SU-DHL-6 (cell line): ENCODE measurements around the gene IGIP.

Source experiments
- H2AFZ ChIP-seq: fragments of 200-600 bp; sonication (generic); 2 replicates; pipeline ENCODE4 v1.6.1; 2014; ENCODE audit warnings: low read depth, mild to moderate bottlenecking, moderate library complexity, mixed read lengths, antibody characterized with exemption, low read length; ENCODE audit not compliant: severe bottlenecking
- H3F3A ChIP-seq: fragments of 200-600 bp; shearing (Covaris generic); 2 replicates; pipeline ENCODE4 v1.6.0; 2016; ENCODE audit warnings: antibody characterized with exemption, mild to moderate bottlenecking; ENCODE audit not compliant: insufficient read depth
- H3K27ac ChIP-seq: fragments of 200-600 bp; sonication (generic); 2 replicates; pipeline ENCODE4 v1.5.1; 2016; ENCODE audit warnings: low read depth, mild to moderate bottlenecking, low read length, moderate library complexity, mixed read lengths
- H3K27me3 ChIP-seq: fragments of 200-600 bp; sonication (generic), shearing (Covaris generic); 2 replicates; pipeline ENCODE4 v1.6.0; 2014; ENCODE audit warnings: mild to moderate bottlenecking, low read length
- H3K36me3 ChIP-seq: fragments of 200-600 bp; sonication (generic); 2 replicates; pipeline ENCODE4 v1.6.1; 2014; ENCODE audit warnings: mild to moderate bottlenecking, low read length, mixed read lengths
- H3K4me2 ChIP-seq: fragments of 300-600, 200-600 bp; shearing (Covaris generic), sonication (generic); 2 replicates; pipeline ENCODE4 v1.6.0; 2014; ENCODE audit warnings: low read length, low read depth, mild to moderate bottlenecking; ENCODE audit not compliant: poor library complexity, severe bottlenecking
- H3K4me3 ChIP-seq: fragments of 200-600 bp; sonication (generic); 2 replicates; pipeline ENCODE4 v1.5.1; 2014; ENCODE audit warnings: antibody characterized with exemption, low read length, mild to moderate bottlenecking, mixed read lengths; ENCODE audit not compliant: insufficient read depth, poor library complexity, severe bottlenecking
- H3K79me2 ChIP-seq: fragments of 200-600 bp; sonication (generic); 2 replicates; pipeline ENCODE4 v1.6.1; 2014; ENCODE audit warnings: mild to moderate bottlenecking, low read length, moderate library complexity; ENCODE audit not compliant: insufficient read depth
- H3K9ac ChIP-seq: fragments of 200-600 bp; sonication (generic); 2 replicates; pipeline ENCODE4 v1.7.0; 2014; ENCODE audit warnings: mild to moderate bottlenecking, low read length
- H3K9me2 ChIP-seq: fragments of 200-600 bp; sonication (generic); replicated peaks from 2 replicates; pipeline ENCODE4 v1.6.1; 2014; ENCODE audit warnings: low read length; ENCODE audit not compliant: insufficient read depth
- H3K9me3 ChIP-seq: fragments of 200-600 bp; sonication (generic); 2 replicates; pipeline ENCODE4 v1.6.1; 2014; ENCODE audit warnings: low read length, mixed read lengths; ENCODE audit not compliant: insufficient read depth
- H4K20me1 ChIP-seq: fragments of 200-600 bp; sonication (generic); 2 replicates; pipeline ENCODE4 v1.6.1; 2014; ENCODE audit warnings: low read depth, mild to moderate bottlenecking, antibody characterized with exemption, low read length, moderate library complexity, mixed read lengths
- CTCF ChIP-seq: fragments of 200-600 bp; sonication (generic); IDR thresholded peaks from one replicate; pipeline ENCODE4 v1.5.1; 2017; ENCODE audit warnings: antibody characterized with exemption, mild to moderate bottlenecking, low read length, moderate library complexity; ENCODE audit not compliant: insufficient read depth, poor library complexity, severe bottlenecking
- EZH2phosphoT487 ChIP-seq: fragments of 200-600 bp; sonication (generic), shearing (Covaris generic); conservative IDR thresholded peaks from 2 replicates; pipeline ENCODE4 v1.6.1; 2018; ENCODE audit warnings: mild to moderate bottlenecking, antibody characterized with exemption, low read length, moderate library complexity, mixed read lengths

Gene IGIP

GRCh38 chr5:140083650-140084049 is 42.1 kb upstream of the IGIP start:
- Histone ChIP-seq H3F3A (no peaks in the 10 kb centered on the region), H2AFZ (no peak overlapping the region), H3K36me3 (no peaks in the 10 kb centered on the region), H3K27me3 (no peaks in the 10 kb centered on the region), H3K4me3 (no peak overlapping the region), H3K9me2 (no peaks in the 10 kb centered on the region), H3K4me2 (no peak overlapping the region), H3K79me2 (no peaks in the 10 kb centered on the region), H3K9me3 (no peaks in the 10 kb centered on the region), H3K27ac (no peak overlapping the region), H4K20me1 (no peaks in the 10 kb centered on the region), H3K9ac (no peak overlapping the region)
- TF ChIP-seq CTCF = no peak
- TF ChIP-seq EZH2phosphoT487 = no peak

GRCh38 chr5:140084541-140084940 is 41.2 kb upstream of the IGIP start:
- Histone ChIP-seq H3K27me3 (no peaks in the 10 kb centered on the region), H3K4me3 (no peak overlapping the region), H3K9ac (no peak overlapping the region), H4K20me1 (no peaks in the 10 kb centered on the region), H3K9me3 (no peaks in the 10 kb centered on the region), H3K27ac (no peak overlapping the region), H3K4me2 (no peak overlapping the region), H2AFZ (no peak overlapping the region), H3F3A (no peaks in the 10 kb centered on the region), H3K36me3 (no peaks in the 10 kb centered on the region), H3K9me2 (no peaks in the 10 kb centered on the region), H3K79me2 (no peaks in the 10 kb centered on the region)
- TF ChIP-seq CTCF (no peak), EZH2phosphoT487 (no peak)

GRCh38 chr5:140090251-140090650 is 35.5 kb upstream of the IGIP start:
- Histone ChIP-seq H3K79me2 (no peaks in the 10 kb centered on the region), H3K4me3 (no peak overlapping the region), H3K9me3 (peaks cover 6% of the 10 kb centered on the region; the same call in 1 of the 2 replicates), H3K9ac (no peak overlapping the region), H3K4me2 (no peak overlapping the region), H3F3A (no peaks in the 10 kb centered on the region), H3K9me2 (no peaks in the 10 kb centered on the region), H4K20me1 (no peaks in the 10 kb centered on the region), H3K27me3 (no peaks in the 10 kb centered on the region), H2AFZ (no peak overlapping the region), H3K36me3 (no peaks in the 10 kb centered on the region; the same call in 1 of the 2 replicates), H3K27ac (no peak overlapping the region)
- TF ChIP-seq CTCF (no peak), EZH2phosphoT487 (no peak)
